Astrocyte (in vitro differentiated cells and primary cell): ENCODE measurements around the gene APBA2.

Experiments
- EZH2 ChIP-seq: IDR thresholded peaks from 2 replicates; pipeline ENCODE4 v1.6.1; 2012; ENCODE audit warnings: mild to moderate bottlenecking, low read length, inconsistent platforms; ENCODE audit not compliant: insufficient read depth
- TF ChIP-seq, protein P1 (sequence below): IDR thresholded peaks from 2 replicates; pipeline ENCODE4 v1.5.1; 2011; ENCODE audit warnings: low read depth, mild to moderate bottlenecking, inconsistent platforms, low read length, moderate library complexity; ENCODE audit not compliant: insufficient read depth

DNA sequence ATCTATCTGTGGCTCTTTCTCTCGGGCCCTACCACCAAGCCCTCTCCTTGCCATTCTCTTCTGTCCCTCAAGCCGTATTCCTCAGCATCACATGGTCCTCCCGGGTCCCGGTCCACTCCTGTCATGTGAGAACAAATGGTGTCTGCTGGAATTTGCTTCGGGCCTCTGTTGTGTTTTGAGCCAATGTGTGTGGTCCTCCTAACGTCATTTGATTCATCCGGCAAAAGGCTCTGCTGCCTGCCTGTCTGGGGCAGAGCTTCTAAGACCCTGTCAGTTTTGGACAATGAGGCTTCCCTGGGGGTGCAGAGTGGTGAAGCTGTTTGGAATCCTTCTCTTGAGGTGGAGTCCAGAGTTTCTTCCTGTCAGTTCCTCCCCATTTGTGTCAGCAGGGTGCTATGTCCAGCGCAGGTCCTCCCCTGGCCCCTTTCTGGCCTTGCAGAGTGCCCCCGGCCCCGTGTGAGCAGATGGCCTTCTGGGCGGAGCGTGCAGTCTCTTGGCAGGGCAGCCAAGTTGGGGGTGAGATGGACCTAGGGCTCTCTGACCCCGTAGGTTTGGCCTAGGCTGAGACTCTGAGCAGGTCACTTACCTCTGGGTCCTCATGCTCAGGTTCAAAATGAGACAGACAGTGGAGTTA is 93.6 kb downstream of the APBA2 start:
- TF ChIP-seq, protein P1, sequence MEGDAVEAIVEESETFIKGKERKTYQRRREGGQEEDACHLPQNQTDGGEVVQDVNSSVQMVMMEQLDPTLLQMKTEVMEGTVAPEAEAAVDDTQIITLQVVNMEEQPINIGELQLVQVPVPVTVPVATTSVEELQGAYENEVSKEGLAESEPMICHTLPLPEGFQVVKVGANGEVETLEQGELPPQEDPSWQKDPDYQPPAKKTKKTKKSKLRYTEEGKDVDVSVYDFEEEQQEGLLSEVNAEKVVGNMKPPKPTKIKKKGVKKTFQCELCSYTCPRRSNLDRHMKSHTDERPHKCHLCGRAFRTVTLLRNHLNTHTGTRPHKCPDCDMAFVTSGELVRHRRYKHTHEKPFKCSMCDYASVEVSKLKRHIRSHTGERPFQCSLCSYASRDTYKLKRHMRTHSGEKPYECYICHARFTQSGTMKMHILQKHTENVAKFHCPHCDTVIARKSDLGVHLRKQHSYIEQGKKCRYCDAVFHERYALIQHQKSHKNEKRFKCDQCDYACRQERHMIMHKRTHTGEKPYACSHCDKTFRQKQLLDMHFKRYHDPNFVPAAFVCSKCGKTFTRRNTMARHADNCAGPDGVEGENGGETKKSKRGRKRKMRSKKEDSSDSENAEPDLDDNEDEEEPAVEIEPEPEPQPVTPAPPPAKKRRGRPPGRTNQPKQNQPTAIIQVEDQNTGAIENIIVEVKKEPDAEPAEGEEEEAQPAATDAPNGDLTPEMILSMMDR, result no peak
- TF ChIP-seq EZH2, result no peak
